RWPE1 (cell line): ENCODE results near the gene RPS6KA3.

Source experiments
- CTCF ChIA-PET: fragments of 350-600 bp; sonication (Branson Sonifier 250); formaldehyde crosslinking; extraction: SDS; loops from one replicate; lab custom pipeline; 2021; lab: Yijun Ruan, JAX
- POLR2A ChIA-PET: fragments of 400-600 bp; formaldehyde crosslinking; extraction: SDS; loops from one replicate; lab custom pipeline; 2020; ENCODE audit warnings: antibody characterized with exemption; ENCODE audit not compliant: low non-redundant PET; lab: Yijun Ruan, JAX
- DNase-seq: peaks from one replicate; pipeline ENCODE4 v3.0.0; 2012; ENCODE audit warnings: low spot score
- H3K27ac ChIP-seq: fragments of 450-650 bp; 2 replicates; pipeline ENCODE4 v1.5.1; 2017
- TF ChIP-seq, protein P1 (sequence below): fragments of 450-650 bp; conservative IDR thresholded peaks from 2 replicates; pipeline ENCODE4 v1.5.1; 2017; ENCODE audit warnings: low read depth, mild to moderate bottlenecking

RPS6KA3 gene

DNA sequence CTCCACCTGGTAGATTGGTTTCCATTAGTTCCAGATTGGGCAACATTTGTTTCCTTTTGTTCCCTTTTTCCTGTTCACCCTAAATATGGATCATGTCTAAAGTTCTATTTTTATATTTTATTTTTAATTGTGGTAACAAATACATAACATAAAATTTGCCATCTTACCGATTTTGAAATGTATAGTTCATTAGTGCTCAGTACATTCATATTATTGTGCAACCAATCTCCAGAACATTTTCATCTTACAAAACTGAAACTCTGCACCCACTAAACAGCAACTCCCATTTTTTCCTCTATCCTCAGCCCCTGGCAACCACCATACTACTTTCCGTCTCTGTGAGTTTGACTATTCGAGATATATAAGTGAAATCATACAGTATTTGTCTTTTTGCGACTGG is 14.2 kb upstream of the RPS6KA3 start:
- no peak for DNase-seq
- ChIA-PET POLR2A (no interaction called here), CTCF (no interaction called here)
- TF ChIP-seq, protein P1, sequence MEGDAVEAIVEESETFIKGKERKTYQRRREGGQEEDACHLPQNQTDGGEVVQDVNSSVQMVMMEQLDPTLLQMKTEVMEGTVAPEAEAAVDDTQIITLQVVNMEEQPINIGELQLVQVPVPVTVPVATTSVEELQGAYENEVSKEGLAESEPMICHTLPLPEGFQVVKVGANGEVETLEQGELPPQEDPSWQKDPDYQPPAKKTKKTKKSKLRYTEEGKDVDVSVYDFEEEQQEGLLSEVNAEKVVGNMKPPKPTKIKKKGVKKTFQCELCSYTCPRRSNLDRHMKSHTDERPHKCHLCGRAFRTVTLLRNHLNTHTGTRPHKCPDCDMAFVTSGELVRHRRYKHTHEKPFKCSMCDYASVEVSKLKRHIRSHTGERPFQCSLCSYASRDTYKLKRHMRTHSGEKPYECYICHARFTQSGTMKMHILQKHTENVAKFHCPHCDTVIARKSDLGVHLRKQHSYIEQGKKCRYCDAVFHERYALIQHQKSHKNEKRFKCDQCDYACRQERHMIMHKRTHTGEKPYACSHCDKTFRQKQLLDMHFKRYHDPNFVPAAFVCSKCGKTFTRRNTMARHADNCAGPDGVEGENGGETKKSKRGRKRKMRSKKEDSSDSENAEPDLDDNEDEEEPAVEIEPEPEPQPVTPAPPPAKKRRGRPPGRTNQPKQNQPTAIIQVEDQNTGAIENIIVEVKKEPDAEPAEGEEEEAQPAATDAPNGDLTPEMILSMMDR = no peak
- no peak overlapping the region for H3K27ac ChIP-seq

DNA sequence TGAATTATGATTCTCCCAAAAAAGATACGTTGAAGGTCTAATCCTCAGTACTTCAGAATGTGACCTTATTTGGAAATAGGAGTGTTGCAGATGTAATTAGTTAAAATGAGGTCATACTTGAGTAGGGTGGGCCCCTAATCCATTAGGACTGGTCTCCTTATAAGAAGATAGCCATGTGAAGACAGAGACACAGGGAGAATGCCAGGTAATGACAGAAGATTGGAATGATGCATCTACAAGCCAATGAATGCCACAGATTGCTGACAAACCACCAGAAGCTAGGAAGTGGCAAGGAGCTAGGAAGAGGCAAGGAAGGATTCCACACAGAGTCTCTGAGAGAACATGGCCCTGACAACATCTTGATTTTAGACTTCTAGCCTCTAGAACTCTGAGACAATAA is 7.4 kb upstream of the RPS6KA3 start:
- TF ChIP-seq, protein P1 = no peak
- POLR2A ChIA-PET = no interaction called here

DNA sequence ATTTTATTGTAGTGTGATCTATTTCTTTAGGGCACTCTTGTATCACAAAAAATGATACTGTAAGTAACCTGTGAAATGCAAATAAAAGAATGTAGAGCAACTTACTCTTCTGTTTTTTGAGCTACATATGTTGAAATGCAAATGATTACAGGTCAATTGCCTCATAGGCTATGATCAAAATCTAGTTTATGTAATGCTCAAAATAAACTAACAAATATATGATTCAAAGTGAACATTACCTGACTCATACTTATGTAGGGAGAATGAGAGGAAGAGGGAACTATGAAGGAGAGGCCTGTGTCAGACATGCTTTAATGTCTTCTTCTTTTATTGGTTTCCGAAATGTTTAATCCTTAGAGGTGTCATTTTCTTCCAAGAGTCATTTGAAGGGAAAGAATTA is 5.0 kb upstream of the RPS6KA3 start:
- CTCF ChIA-PET = no interaction called here
- no peak overlapping the region for H3K27ac ChIP-seq
- POLR2A ChIA-PET = no interaction called here

More for the DNA sequence above, 7.4 kb upstream of the RPS6KA3 start:
- no peak for DNase-seq
- CTCF ChIA-PET = no interaction called here
- no peak overlapping the region for H3K27ac ChIP-seq

DNA sequence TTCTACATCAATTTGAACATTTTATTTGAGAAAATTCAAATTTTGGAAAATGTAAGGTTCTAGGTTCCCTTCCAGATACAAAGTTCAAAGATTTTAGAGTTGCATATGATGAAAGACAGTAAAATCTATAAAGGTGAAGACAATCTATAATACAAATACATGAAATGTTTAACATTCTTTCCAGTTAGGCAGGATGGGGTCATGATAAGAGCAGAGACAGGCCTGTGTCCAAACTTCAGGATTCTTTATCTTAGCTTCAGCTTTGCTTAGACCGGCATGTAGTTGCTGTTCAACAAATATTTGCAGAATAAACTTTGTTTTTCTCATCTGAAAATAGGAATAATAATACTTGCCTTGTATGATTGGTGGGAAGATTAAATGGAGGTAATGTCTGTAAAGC is 4.5 kb upstream of the RPS6KA3 start:
- ChIA-PET POLR2A (no interaction called here), CTCF (no interaction called here)
- no peak overlapping the region for H3K27ac ChIP-seq
- no peak for DNase-seq
- TF ChIP-seq, protein P1 = no peak

More for the DNA sequence above, 5.0 kb upstream of the RPS6KA3 start:
- TF ChIP-seq, protein P1 = no peak
- DNase-seq = no peak

DNA sequence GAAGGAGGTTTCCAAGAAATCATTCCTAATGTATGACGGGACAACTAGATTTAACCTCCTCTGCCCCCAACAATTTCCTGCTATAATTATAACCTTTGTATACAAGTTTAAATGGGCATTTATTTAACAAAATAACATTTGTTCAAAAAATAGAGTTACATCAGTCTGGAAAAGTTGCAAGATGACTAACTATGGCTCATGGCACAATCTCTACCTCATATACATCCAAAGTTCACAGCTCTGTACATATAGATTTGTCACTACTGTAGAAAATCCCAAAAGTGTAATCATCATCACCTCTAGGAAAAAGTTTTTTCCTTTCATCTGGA is 3.8 kb upstream of the RPS6KA3 start:
- TF ChIP-seq, protein P1 = no peak
- DNase-seq = no peak
- ChIA-PET POLR2A (no interaction called here), CTCF (no interaction called here)
- H3K27ac ChIP-seq = no peak overlapping the region

DNA sequence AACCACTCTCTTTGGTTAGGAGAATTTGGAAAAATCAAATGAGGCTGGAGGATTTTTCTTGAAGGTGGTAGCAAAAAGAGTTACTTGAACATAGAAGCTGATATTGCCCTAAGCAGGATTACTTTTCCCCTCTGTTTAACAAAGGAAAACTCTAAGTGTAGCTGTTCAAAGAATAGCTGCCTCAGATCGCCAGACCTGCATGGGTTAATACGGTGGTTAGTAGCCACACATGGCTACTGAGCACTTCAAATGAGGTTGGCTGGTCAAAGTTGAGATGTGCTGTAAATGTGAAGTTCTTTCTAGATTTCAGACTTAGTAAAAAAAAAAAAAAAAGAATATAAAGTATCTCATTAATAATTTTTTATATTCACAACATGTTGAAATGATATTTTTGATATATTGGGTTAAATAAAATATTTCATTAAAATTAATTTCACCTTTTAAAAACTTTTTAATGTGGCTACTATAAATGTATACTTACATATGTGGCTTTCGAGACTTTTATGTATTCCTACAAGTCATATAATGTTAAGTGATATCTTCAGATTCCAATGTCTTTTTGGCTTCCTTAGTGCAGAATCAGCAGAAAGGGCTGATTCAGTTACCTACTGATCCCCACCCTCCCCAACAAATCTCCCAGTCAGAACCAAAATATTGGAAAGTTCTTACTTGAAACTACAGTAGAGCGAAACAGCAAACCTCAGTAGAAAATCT is 3.3 kb upstream of the RPS6KA3 start:
- ChIA-PET CTCF (interaction anchor here (0.6 kb wide), 1 partner anchor 308 kb away, joined by 3 read pairs; no protein-coding TSS in a partner anchor), POLR2A (no interaction called here)
- DNase-seq = no peak
- no peak overlapping the region for H3K27ac ChIP-seq
- TF ChIP-seq, protein P1 = no peak
